Hindlimb muscle (tissue), 1 donor: ENCODE results near the gene ASIC2. TPM values are rescaled to one million over a fixed set of nuclear protein-coding genes. Genes with fewer than 3 reads are reported as not detected.

Source experiments
- DNase-seq: peaks from one replicate; pipeline ENCODE4 v3.0.0-alpha.2; 2013
- polyA plus RNA-seq: library from polyadenylated mRNA; unstranded; fragments of 120-200 nt; gene quantifications from one replicate; pipeline ENCODE4 v1.2.1, GENCODE V29; 2013; ENCODE audit not compliant: insufficient read length

The ASIC2 gene
- polyA plus RNA-seq, 1 donor: not detected

DNA sequence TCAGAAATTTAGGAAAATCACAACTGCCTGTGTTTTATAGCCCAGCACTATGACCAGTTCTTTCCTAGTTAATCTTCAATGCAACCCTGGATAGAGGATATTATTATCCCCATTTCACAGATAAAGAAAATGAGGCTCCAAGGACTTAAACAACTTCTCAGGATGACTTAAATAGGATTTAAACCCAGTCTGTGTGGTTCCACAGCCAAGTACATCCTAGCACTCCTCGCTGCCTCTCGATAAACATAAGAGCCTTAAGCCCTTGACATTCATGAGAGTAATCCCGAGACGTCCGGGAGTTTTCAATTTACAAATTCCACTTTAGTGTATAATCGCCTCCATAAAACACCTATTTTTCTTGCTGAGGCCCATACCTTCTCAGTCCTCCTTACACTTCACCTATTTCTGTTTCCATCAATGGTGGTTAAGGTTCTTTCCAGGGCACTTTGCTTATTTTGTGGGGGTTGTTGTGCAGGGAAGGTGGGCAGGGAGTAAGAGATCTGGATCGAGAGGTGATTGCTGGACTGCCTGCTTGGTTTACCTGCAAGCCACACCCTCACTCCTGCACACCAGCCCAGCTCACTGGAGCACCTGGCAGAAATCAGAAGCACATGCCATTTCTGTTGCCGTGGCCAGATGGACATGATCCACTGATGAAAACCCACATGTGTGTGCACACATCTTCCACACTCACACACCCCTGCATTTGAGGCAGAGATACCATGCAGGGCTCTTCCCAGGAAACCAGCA lies 50.5 kb downstream of the ASIC2 start:
- no peak for DNase-seq

DNA sequence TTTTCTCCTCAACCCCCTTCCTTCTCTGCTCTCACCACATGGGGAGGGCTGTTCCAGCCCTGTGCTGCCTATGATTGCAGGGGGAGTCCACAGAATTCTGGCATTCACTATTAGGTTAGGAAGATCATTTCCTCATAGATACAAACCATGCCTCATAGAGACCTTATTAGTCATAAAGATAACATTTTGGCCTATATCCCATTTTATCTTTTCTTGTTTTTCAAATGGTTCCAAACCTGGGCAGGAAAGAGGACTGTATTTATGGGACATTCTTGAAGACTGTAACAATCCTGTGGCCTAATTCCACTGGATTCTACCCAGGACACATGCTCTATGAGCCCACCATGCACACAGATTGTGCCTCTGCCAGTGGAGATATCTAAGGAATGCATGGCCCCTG lies 51.7 kb downstream of the ASIC2 start:
- no peak for DNase-seq

DNA sequence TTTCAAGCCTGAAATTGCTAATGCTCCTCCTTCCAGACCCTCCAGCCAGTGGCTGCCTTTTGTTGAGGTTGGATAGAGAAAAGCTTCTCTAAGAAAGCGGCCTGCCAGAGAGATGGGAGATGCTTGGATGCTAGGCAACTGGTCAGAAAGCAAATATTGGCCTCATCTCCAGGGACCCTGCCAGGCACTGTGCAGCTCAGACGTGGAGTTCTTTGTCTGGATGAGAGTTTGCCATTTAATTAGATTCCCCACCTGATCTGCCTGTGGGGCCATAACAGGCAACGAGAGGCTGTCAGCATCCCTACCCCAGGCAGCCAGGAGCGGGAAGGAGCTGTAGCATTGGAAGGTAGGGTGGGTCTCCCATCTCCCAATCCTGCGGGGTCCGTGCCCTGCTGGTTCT lies 52.7 kb downstream of the ASIC2 start:
- no peak for DNase-seq

DNA sequence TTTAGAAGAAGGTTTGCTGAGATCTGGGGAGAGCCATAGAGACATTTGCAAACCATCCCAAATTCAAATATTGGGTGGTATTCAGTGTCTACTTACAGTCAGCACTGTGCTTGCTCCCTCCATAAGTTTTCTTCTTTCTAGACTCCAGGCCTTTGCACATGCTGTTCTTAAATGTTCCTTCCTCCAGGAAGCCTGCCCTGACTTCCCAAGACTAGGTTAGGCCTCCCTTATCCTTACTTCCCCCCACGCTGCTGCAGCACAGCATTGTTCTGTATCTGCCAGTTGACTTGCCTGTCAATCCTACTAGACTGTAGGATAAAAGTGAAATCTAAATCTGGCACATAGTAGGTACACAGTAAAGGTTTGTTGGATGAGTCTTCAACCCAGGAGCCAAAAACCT lies 53.4 kb downstream of the ASIC2 start:
- no peak for DNase-seq

DNA sequence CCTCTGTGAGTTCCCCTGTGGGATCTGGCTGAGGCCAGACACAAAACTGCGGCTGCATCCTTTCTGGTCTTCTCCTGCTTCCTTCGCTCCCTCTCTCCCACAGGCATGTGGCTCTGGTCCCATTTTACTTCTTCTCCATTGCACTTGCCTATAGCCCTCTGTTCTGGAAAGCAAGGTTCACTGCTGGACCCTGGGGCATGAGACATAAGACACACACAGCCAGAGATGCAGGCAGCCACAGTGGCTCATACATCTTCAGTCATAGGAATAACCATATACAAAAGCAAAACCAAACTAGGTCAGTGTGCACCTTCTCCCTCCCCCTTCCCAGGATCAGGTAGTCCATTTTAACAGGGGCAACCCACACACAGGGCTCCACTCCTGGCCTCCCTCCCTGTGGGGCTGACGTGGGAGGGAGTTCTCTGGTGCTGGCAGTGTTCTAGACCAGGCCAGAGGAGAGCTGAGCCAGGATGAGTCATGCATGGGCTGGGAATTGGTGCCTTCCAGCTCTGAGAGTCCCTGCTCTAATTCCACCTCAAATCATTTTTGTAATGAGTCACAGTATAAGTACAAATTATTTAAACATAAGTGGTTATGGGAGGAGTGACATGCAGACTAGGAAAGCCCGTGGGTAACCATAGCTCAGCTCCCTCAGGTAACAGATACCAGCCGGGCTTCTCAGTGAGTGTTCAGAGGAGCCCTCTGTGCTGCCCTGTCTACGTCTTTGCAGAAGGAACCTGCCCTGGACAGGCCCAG lies 58.0 kb downstream of the ASIC2 start:
- peak; percentile 45 for DNase-seq

DNA sequence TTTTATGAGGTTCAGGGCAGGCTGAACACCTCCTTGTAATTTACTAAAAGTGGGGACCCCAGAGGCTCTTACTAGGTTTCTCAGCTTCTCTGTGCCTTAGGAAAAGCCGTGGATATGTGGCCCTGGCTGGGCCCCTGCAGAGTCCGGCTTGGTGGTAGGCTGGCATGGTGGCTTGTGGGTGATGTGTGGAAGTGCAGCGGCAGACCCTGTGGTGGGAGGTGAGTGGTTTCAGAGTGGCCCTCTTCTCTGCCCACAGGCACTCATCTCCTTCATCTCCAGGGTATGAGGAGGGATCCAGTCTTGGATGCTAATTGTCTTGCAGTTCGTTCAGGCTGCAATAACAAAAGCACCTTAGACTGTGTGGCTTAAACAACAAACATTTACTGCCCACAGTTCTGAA lies 58.9 kb downstream of the ASIC2 start:
- no peak for DNase-seq

DNA sequence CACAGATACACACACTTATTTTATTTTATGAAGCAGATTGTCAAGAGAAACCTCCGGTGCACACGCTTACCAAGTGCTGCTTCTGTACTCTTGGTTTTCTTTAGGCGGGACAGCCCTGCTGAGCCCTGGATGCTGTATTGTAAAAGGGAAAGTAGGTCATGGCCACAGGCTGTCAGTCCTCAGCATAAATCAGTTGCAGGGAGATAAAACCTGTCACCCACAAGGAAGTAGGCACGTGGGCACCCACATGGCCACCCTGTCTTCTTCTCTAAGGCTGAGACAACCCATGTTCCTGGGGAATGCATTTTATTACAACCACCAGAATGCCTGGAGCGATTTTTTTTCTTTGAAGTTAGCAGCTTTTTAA lies 59.3 kb downstream of the ASIC2 start:
- DNase-seq: no peak

DNA sequence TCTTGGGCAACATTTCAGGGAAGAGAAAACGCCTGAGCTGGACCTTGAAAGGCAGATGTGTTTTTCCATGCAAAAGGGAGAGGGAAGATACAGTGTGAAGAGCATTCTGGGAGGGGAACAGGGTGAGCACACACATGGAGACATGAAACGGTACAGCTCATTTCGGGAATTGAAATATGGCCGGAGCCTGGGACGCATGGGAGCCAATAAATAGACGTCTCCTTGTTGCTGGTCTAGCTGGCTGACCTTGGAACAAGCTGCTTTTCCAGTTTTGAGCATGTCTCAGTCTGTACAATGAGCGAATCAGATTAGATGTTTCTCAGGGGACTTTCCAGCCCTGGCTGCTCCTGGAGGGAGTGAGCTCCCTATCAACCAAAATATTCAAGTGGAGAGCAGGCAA lies 63.6 kb downstream of the ASIC2 start:
- DNase-seq: no peak

DNA sequence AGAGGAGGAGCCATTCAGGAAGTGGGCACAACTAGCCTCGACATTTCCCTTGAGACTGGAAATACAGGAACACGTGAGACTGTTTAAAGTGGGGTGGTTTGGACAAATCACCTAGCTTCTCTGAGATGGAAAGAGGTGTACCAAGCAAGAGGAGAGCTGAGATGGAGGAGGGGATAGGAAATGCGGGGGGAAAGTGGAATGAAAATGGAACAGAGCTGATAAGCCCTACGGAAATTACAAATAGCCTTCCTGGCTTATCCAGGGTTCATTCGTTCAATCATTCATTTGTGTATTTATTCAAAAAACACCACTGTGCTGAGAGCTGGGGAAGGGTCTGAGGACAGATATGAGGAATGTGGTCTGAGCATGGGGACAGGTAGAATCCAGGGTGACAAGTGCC lies 64.1 kb downstream of the ASIC2 start:
- no peak for DNase-seq

DNA sequence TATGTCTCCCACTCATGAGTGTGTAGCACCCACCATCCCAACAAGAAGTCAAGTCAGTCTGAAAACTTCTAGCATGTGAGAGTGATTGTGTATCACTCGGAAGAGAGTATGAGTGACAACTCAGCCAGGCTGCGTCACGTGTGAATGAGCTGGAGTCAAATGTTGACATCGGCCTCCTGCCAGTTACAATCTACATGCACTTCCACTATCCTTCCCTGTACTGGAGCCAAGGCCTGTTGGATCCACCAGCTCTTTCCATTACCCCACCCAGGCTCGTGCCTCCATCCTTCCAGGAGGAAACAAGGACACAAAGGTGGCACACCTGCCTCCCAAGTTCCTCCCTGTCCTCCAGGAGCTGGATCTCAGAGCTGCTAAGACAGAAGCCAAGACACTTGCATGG lies 64.5 kb downstream of the ASIC2 start:
- no peak for DNase-seq

DNA sequence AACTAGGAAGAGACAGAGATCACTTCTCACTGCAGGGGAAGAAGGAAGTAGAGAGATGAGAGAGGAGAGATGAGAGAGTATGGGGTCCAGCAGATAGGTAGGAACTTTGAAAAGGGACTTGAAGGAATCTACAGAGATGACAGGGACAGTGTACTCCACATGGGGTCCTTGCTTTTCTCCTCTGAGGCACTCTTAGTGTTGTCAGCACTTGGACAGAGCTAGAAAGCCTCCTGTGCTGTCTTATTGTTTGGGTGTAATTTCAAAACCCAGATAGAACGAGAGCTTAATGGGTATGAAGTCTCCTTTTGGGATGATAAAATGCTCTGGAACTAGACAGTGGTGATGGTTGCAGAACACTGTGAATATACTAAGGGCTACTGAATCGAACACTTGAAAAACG lies 65.2 kb downstream of the ASIC2 start:
- no peak for DNase-seq

DNA sequence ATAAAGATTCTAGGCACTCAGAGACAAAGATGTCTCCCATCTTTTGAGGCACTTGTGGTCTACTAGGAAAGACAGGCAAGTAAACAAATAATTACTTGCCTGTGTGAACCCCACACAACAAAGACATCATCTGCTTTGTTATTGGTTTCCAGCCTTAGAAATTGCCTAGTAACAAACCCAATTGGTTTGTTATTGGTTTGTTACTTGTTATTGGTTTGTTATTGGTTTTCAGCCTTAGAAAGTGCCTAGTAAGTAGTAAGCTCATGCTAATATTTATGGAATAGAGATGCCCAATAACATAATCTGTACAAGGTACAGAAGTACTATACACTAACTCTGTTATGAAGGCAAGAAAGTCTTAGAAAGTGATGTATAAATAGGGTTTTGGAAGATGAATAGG lies 67.1 kb downstream of the ASIC2 start:
- DNase-seq: no peak

DNA sequence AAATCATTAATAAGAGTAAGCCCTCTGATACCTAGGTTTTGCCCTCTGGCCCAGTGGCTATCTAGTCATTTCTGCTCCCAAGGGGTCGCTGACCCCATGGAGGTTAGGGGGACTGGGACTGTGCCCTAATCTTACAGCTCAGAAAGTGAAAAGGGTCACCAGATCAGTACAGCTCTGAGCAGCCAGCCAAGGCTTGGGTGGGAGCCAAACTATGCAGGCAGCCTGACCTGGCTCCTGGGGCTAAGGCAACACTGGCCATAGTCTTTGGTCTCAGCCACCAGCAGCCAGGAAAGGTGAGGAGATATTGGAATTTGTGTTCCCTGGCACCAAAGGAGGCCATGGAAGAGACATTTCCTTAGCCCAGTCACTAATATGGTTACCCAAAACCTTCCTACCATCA lies 67.6 kb downstream of the ASIC2 start:
- DNase-seq: no peak

DNA sequence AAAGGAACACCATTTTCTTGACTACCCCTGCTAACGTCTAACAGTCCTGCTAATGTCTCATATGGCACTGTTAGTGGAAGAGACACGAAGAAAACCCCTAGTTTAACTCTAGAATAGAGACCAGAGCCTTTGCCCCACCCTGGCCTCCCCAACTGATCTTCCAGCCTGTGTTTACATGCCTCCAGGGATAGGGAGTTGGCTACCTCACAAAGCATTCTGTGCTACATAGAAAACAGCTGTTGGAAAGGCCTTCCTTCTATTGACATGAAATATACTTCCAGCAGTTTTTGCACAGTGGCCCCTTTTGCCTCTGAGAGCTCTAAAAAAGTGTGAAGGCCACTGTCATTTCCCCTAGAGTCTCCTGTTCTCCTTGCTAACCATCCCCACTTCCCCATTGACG lies 73.1 kb downstream of the ASIC2 start:
- DNase-seq: no peak

DNA sequence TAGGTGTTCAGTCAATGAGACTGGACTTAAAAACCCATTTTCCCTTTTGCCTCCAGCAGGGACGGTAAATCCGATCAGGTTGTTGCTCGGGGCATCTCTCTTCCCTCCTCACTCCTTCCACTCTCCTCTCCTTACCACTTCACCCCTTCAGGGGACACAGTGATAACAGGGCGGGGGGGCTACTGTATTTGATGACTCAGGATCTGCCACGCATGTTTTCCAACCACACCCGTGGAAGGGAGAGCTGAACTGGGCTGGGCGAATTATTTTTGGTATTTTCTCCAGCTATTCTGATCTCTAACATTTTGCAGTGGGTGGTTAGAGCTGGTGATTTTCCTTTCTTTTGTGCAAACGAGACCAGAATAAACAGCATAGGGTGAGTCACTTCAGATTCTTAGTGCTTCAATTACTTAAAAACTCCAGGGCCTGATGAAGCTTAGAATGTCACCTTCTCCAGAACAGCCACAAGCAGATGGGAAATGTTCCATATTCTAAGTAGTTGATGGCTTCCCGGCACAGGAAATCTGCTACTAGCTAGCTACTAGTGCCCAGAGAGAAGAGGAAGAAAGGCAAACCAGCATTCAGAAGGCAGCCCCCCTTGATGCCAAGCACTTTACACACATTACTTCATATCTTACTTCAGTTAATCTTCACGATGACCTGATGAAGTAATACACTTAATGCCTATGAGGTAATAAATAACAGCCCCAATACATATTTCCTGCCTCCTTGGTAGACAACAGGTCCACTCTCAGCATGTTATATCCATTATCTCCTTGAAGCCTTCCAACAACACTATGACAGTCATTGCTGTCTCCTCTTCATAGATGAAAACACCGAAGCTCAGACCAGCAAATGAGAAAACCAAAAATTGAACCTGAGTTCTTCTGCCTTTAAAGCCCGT lies 74.1 kb downstream of the ASIC2 start:
- DNase-seq: no peak

DNA sequence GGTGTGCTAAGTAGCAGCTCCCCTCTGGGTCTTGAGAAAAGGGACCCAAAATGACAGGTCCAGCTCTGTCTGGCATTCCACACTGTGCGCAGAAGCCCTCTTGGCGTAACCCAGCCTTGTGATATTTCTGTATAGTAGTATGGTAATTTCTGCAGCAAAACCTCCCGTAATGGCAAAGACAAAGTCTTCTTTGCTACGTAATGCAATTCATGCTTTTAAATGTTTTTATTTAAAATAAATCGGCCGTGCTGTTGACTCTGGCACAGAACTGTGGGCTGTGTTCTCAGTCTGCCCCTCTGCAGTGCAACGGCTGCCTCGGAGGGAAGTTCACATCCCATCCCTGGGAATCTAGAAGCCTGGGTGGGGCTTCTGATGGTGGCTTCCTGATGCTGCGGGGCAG lies 75.2 kb downstream of the ASIC2 start:
- DNase-seq: no peak

DNA sequence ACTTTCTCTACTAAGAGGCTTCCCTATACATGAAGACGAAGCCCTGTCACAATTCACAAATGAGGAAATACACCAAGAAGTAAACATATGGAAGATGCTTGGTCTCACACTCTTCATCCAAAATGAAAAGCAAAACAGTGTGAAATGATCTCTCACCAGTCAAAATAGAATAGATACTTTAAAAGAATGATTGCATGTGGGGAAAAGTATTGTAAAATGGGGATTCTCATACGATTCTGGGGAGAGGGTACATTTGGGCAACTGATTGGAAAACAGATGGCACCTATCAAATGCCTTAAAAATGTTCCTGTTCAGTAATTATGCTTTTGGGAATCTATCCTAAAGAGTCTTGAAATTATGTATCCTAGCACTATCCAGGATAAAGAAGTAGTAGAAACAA lies 78.1 kb downstream of the ASIC2 start:
- DNase-seq: no peak

DNA sequence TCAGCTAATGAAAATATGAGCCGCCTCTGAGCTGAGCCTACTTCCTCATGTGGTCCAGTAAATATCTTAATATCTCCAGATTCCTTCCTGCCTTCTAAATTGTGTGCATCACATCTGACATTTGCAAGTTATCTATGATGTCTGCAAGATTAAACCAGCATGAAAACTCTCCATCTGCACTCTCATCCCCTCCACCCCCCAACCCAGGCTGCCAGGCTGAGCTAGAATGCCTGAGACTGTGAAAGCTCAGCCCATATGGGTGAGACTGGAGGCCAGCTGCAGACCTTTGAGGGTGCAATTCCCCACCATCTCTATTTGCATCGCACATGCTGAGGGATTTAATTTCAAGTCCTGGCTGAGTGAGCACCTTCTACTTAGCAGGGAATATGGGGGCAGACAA lies 82.8 kb downstream of the ASIC2 start:
- no peak for DNase-seq

DNA sequence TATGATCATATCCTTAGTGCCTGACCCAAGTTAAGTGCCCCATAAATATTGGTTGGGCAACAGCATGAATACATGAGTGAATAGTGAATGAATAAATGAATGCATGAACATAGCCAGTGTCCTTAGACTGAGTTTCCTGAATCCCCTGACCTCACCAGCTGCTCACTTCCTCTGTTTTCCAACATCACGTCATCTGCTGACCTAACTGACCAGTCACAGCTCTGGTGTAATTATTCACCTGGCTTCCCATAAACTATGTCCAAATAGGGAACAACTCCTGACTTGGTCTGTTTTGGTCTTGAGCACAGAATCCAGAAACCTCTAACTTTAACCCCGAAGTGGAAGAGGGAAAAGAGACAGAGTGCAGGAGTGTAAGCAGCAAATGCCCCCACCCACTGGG lies 83.4 kb downstream of the ASIC2 start:
- DNase-seq: no peak

DNA sequence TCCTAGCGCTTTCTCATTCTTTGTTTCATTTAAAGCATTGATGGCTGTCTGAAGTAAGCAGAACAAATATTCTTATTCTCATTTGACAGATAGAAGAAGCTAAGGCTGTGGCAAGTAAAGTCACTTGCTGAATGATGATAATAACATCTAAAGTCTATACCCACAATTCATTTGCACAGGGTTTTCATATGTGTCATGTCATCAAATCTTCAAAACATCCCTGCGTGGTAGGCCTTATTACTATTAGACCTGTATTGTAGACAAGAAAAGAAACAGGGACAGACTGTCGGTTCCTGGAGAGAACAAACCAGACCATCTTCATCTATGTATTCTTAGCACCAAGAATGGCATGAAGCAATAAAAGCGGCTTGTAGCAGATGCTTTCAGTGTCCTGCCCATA lies 85.9 kb downstream of the ASIC2 start:
- no peak for DNase-seq

DNA sequence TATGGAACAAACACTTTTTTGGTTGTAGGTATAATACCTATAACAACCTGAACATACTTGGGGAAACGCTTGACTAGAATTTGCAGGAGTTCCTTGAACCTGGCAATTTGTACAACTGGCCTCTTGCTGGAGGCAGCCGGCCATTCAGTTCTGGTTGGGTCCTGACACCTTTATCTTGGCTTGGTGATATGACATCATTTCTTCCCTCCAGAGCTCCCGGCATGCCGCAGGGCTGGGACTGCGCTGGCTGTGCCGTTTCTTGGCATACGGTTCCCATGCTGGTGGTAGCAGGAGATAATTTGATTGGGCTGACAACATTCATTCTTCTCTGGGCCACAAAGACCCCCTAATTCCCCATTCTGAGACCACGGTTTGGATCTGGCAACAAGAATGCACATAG lies 87.5 kb downstream of the ASIC2 start:
- DNase-seq: no peak

DNA sequence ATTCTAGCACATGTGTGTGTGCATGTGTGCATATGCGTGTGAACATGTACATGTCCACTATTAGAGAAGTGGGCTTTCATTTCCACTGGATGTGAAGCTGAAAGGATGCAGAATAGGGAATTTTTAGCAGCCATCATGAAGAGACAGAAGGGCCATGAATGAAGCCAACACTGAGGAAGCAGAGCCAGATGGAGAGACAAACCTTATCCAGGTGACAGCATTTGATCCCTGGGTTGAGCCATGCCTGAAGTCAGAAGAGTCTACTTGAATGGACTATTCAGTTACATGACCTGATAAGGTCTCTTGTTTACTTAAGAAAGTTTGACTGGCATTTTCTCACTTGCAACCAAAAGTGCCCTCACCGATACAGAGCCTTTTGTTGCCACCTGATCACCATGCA lies 88.4 kb downstream of the ASIC2 start:
- no peak for DNase-seq

DNA sequence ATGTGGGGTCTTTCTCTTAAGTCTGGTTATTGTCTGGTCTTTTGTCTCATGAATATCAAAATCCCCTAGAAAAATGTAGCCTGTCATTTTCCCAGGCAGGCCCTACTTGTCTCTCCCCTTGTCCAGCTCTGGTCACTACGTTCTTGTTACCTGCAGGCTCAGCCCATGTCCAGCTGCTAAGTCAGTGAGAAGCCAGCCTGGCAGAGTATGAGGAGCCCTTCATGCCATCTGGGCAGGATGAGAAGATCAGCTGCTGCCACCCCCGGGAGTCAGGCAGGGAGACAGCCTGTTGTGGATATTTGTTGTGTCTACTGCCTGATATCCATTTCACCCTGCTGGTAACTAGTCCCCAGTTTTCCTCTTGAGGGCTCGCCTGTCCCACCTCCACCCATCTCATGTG lies 88.9 kb downstream of the ASIC2 start:
- no peak for DNase-seq
